ENCODE results near the gene SERPINB7. TPM values are rescaled to one million over a fixed set of nuclear protein-coding genes. Genes with fewer than 3 reads are reported as not detected.

Gene SERPINB7
- total and polyA plus RNA-seq, 2 of the 8 experiments (the other 6 are each of a cell fraction or from before 2014, with no cell fraction given), result not detected

DNA sequence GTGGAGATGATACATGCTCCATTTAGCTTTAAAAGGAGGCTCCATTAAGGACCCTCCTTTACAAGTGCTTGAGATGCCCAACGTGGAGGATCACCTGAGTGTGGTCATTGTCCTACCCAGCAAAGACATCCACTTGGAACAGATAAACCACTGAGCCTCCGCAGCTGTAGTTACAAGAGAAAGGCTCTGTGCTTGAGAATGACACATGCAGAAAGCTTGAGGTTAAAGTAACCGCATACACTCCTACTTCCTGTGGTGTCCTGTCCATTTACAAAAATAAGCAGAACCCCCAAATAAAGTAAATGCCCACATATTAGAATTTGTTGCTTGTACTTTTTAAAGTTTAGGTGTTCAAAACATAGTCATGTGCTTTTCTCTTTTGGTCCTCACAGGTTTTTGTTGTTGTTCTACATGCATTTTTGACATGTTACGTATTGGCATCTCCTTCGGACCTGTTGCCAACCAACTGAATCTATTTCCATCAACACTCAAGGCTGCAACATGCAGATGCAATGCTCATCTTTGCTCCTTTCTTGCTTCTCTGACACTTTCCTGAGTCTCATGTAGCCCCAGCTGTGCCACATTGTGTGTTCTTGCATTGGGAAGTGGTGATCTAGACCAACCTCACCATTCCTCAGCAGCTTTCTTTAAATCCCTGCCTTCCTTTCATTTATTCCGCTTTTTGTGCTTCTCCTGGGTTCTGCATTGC, 56.0 kb downstream of the SERPINB7 start (continued):
- TF ChIP-seq, protein P1, sequence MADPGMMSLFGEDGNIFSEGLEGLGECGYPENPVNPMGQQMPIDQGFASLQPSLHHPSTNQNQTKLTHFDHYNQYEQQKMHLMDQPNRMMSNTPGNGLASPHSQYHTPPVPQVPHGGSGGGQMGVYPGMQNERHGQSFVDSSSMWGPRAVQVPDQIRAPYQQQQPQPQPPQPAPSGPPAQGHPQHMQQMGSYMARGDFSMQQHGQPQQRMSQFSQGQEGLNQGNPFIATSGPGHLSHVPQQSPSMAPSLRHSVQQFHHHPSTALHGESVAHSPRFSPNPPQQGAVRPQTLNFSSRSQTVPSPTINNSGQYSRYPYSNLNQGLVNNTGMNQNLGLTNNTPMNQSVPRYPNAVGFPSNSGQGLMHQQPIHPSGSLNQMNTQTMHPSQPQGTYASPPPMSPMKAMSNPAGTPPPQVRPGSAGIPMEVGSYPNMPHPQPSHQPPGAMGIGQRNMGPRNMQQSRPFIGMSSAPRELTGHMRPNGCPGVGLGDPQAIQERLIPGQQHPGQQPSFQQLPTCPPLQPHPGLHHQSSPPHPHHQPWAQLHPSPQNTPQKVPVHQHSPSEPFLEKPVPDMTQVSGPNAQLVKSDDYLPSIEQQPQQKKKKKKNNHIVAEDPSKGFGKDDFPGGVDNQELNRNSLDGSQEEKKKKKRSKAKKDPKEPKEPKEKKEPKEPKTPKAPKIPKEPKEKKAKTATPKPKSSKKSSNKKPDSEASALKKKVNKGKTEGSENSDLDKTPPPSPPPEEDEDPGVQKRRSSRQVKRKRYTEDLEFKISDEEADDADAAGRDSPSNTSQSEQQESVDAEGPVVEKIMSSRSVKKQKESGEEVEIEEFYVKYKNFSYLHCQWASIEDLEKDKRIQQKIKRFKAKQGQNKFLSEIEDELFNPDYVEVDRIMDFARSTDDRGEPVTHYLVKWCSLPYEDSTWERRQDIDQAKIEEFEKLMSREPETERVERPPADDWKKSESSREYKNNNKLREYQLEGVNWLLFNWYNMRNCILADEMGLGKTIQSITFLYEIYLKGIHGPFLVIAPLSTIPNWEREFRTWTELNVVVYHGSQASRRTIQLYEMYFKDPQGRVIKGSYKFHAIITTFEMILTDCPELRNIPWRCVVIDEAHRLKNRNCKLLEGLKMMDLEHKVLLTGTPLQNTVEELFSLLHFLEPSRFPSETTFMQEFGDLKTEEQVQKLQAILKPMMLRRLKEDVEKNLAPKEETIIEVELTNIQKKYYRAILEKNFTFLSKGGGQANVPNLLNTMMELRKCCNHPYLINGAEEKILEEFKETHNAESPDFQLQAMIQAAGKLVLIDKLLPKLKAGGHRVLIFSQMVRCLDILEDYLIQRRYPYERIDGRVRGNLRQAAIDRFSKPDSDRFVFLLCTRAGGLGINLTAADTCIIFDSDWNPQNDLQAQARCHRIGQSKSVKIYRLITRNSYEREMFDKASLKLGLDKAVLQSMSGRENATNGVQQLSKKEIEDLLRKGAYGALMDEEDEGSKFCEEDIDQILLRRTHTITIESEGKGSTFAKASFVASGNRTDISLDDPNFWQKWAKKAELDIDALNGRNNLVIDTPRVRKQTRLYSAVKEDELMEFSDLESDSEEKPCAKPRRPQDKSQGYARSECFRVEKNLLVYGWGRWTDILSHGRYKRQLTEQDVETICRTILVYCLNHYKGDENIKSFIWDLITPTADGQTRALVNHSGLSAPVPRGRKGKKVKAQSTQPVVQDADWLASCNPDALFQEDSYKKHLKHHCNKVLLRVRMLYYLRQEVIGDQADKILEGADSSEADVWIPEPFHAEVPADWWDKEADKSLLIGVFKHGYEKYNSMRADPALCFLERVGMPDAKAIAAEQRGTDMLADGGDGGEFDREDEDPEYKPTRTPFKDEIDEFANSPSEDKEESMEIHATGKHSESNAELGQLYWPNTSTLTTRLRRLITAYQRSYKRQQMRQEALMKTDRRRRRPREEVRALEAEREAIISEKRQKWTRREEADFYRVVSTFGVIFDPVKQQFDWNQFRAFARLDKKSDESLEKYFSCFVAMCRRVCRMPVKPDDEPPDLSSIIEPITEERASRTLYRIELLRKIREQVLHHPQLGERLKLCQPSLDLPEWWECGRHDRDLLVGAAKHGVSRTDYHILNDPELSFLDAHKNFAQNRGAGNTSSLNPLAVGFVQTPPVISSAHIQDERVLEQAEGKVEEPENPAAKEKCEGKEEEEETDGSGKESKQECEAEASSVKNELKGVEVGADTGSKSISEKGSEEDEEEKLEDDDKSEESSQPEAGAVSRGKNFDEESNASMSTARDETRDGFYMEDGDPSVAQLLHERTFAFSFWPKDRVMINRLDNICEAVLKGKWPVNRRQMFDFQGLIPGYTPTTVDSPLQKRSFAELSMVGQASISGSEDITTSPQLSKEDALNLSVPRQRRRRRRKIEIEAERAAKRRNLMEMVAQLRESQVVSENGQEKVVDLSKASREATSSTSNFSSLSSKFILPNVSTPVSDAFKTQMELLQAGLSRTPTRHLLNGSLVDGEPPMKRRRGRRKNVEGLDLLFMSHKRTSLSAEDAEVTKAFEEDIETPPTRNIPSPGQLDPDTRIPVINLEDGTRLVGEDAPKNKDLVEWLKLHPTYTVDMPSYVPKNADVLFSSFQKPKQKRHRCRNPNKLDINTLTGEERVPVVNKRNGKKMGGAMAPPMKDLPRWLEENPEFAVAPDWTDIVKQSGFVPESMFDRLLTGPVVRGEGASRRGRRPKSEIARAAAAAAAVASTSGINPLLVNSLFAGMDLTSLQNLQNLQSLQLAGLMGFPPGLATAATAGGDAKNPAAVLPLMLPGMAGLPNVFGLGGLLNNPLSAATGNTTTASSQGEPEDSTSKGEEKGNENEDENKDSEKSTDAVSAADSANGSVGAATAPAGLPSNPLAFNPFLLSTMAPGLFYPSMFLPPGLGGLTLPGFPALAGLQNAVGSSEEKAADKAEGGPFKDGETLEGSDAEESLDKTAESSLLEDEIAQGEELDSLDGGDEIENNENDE (IDR thresholded peaks at IDR 0.05; ENCODE audit: insufficient replicate concordance, low read length), result no peak
- no peak for TF ChIP-seq POU5F1 (IDR thresholded peaks at IDR 0.05; ENCODE audit: low read depth, low read length)
- TF ChIP-seq, protein P2, sequence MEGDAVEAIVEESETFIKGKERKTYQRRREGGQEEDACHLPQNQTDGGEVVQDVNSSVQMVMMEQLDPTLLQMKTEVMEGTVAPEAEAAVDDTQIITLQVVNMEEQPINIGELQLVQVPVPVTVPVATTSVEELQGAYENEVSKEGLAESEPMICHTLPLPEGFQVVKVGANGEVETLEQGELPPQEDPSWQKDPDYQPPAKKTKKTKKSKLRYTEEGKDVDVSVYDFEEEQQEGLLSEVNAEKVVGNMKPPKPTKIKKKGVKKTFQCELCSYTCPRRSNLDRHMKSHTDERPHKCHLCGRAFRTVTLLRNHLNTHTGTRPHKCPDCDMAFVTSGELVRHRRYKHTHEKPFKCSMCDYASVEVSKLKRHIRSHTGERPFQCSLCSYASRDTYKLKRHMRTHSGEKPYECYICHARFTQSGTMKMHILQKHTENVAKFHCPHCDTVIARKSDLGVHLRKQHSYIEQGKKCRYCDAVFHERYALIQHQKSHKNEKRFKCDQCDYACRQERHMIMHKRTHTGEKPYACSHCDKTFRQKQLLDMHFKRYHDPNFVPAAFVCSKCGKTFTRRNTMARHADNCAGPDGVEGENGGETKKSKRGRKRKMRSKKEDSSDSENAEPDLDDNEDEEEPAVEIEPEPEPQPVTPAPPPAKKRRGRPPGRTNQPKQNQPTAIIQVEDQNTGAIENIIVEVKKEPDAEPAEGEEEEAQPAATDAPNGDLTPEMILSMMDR (IDR thresholded peaks at IDR 0.05; ENCODE audit: control extremely low read depth in 1 of 3, insufficient read depth in 1 of 3, low read depth in 1 of 3, low read length in 3 of 3), result no peak
- no peak for TF ChIP-seq JUND (IDR thresholded peaks at IDR 0.05; ENCODE audit: low read length)
- TF ChIP-seq NRF1 (IDR thresholded peaks at IDR 0.05; ENCODE audit: low read depth, low read length), result no peak
- TF ChIP-seq RNF2 (IDR thresholded peaks at IDR 0.05; ENCODE audit: borderline replicate concordance, low read depth, low read length, missing control alignments, poor library complexity, severe bottlenecking), result no peak

All from H1 (cell line).